ENCODE results near the gene USP12.

- TF ChIP-seq CTCF (IDR thresholded peaks at IDR 0.05) (no peak), POLR2A (IDR thresholded peaks at IDR 0.05) (no peak)
Measured at GRCh38 chr13:27110056-27110746, 61.4 kb downstream of the USP12 start.
